ENCODE results near the gene FANCC.

Gene FANCC

GRCh38 chr9:95096381-95096780, 221.1 kb downstream of the FANCC start:
- ChIA-PET POLR2A (no interaction called here), CTCF (no interaction called here)
- no peak for TF ChIP-seq TARDBP (IDR thresholded peaks at IDR 0.05)
- TF ChIP-seq, protein P1, sequence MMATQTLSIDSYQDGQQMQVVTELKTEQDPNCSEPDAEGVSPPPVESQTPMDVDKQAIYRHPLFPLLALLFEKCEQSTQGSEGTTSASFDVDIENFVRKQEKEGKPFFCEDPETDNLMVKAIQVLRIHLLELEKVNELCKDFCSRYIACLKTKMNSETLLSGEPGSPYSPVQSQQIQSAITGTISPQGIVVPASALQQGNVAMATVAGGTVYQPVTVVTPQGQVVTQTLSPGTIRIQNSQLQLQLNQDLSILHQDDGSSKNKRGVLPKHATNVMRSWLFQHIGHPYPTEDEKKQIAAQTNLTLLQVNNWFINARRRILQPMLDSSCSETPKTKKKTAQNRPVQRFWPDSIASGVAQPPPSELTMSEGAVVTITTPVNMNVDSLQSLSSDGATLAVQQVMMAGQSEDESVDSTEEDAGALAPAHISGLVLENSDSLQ (IDR thresholded peaks at IDR 0.05), result no peak
- no peak for TF ChIP-seq NFRKB (IDR thresholded peaks at IDR 0.05)
- TF ChIP-seq BHLHE40 (IDR thresholded peaks at IDR 0.05; ENCODE audit: borderline replicate concordance), result no peak
- TF ChIP-seq HDGF (IDR thresholded peaks at IDR 0.05; ENCODE audit: borderline replicate concordance), result no peak
- no peak for TF ChIP-seq SUZ12 (IDR thresholded peaks at IDR 0.05)
- no peak for TF ChIP-seq ARNT (IDR thresholded peaks at IDR 0.05)
- DNase-seq (ENCODE audit: extremely low spot score), result no peak

GRCh38 chr9:95095641-95096355, 221.7 kb downstream of the FANCC start:
- TF ChIP-seq ZNF384 (IDR thresholded peaks at IDR 0.05), result no peak
- no peak for TF ChIP-seq BHLHE40 (IDR thresholded peaks at IDR 0.05; ENCODE audit: borderline replicate concordance)
- TF ChIP-seq ELF4 (IDR thresholded peaks at IDR 0.05), result no peak
- TF ChIP-seq FOXA1 (IDR thresholded peaks at IDR 0.05), result no peak
- TF ChIP-seq LEF1 (IDR thresholded peaks at IDR 0.05; ENCODE audit: borderline replicate concordance), result no peak
- no peak for TF ChIP-seq CTBP1 (IDR thresholded peaks at IDR 0.05; ENCODE audit: borderline replicate concordance)
- TF ChIP-seq, protein P1 (IDR thresholded peaks at IDR 0.05), result no peak
- TF ChIP-seq FOXK2 (IDR thresholded peaks at IDR 0.05), result no peak
- no peak for TF ChIP-seq SP1 (IDR thresholded peaks at IDR 0.05)
- no peak for TF ChIP-seq L3MBTL2 (conservative IDR thresholded peaks at IDR 0.05)
- TF ChIP-seq FOXM1 (IDR thresholded peaks at IDR 0.05; ENCODE audit: borderline replicate concordance), result no peak
- no peak for TF ChIP-seq TARDBP (IDR thresholded peaks at IDR 0.05)
- TF ChIP-seq SUZ12 (IDR thresholded peaks at IDR 0.05), result no peak
- TF ChIP-seq ARNT (IDR thresholded peaks at IDR 0.05), result no peak
- TF ChIP-seq HDGF (IDR thresholded peaks at IDR 0.05; ENCODE audit: borderline replicate concordance), result no peak
- TF ChIP-seq NFRKB (IDR thresholded peaks at IDR 0.05), result no peak
- POLR2A ChIA-PET, result no interaction called here
- CTCF ChIA-PET, result no interaction called here

GRCh38 chr9:95094002-95094401, 223.5 kb downstream of the FANCC start:
- DNase-seq (ENCODE audit: extremely low spot score), result no peak
- CTCF ChIA-PET, result no interaction called here
- TF ChIP-seq ARNT (IDR thresholded peaks at IDR 0.05) (no peak), FOXA1 (IDR thresholded peaks at IDR 0.05) (no peak), CTBP1 (IDR thresholded peaks at IDR 0.05; ENCODE audit: borderline replicate concordance) (no peak), FOXM1 (IDR thresholded peaks at IDR 0.05; ENCODE audit: borderline replicate concordance) (no peak), NFRKB (IDR thresholded peaks at IDR 0.05) (no peak), SUZ12 (IDR thresholded peaks at IDR 0.05) (no peak), TARDBP (IDR thresholded peaks at IDR 0.05) (no peak), FOXK2 (IDR thresholded peaks at IDR 0.05) (no peak), ELF4 (IDR thresholded peaks at IDR 0.05) (no peak), BHLHE40 (IDR thresholded peaks at IDR 0.05; ENCODE audit: borderline replicate concordance) (no peak), SP1 (IDR thresholded peaks at IDR 0.05) (no peak), HDGF (IDR thresholded peaks at IDR 0.05; ENCODE audit: borderline replicate concordance) (no peak)
- TF ChIP-seq, protein P1 (IDR thresholded peaks at IDR 0.05), result no peak
- POLR2A ChIA-PET, result no interaction called here

More at GRCh38 chr9:95095641-95096355, 221.7 kb downstream of the FANCC start:
- DNase-seq (ENCODE audit: extremely low spot score), result no peak

GRCh38 chr9:95093586-95093985, 223.9 kb downstream of the FANCC start:
- POLR2A ChIA-PET, result no interaction called here
- CTCF ChIA-PET, result no interaction called here
- TF ChIP-seq SP1 (IDR thresholded peaks at IDR 0.05) (no peak), LEF1 (IDR thresholded peaks at IDR 0.05; ENCODE audit: borderline replicate concordance) (no peak), SUZ12 (IDR thresholded peaks at IDR 0.05) (no peak), FOXA1 (IDR thresholded peaks at IDR 0.05) (no peak)
- DNase-seq (ENCODE audit: extremely low spot score), result no peak

DNA sequence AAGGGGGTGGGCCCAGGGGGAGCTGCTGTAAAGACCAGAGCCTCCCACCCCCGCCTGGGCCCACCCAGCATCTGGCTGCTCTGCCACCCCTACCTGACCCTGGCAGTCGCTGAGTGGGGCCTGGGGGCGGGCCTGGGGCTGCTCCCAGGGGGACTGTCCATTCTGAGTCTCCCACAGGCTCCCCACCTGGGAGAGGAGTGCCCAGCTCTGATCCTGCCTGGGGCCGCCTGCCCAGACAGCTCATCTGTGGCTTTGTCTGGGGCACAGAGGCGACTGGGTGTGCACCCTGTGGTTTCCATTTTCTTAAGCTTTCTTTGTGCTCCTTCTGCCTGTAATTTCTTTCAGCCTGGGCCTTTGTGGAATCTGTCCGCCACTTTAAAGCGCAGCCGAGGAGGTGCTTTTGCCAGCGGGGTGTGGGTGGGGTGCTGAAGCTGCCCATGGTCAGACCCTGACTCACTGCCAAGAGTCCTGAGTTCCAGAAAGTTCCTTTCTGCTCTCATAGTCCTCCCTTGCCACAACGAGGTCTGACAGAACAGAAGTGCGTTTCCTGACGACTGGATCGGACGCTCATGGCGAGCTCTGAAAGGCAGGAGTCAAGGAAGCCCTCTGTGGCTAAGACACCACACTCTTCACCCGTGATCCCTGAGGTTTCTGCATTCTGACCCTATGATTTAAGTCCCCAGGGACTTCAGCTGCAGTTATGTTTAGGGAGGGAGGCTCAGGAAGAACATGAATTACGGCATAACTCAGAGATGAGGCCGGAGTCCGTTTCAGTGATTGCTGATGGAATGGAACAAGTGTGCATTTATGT, 225.0 kb downstream of the FANCC start:
- POLR2A ChIA-PET, result interaction anchor here (0.6 kb wide), 1 partner anchor 23 kb away, joined by 3 read pairs; no protein-coding TSS in a partner anchor
- DNase-seq (ENCODE audit: extremely low spot score), result no peak
- CTCF ChIA-PET, result no interaction called here
- TF ChIP-seq LEF1 (IDR thresholded peaks at IDR 0.05; ENCODE audit: borderline replicate concordance) (no peak), CTBP1 (IDR thresholded peaks at IDR 0.05; ENCODE audit: borderline replicate concordance) (no peak), FOXK2 (IDR thresholded peaks at IDR 0.05) (no peak), FOXA1 (IDR thresholded peaks at IDR 0.05) (no peak), NFRKB (IDR thresholded peaks at IDR 0.05) (no peak), ELF4 (IDR thresholded peaks at IDR 0.05) (no peak), ARNT (IDR thresholded peaks at IDR 0.05) (no peak), SP1 (IDR thresholded peaks at IDR 0.05) (no peak), BHLHE40 (IDR thresholded peaks at IDR 0.05; ENCODE audit: borderline replicate concordance) (no peak), L3MBTL2 (conservative IDR thresholded peaks at IDR 0.05) (no peak), FOXM1 (IDR thresholded peaks at IDR 0.05; ENCODE audit: borderline replicate concordance) (no peak), TARDBP (IDR thresholded peaks at IDR 0.05) (no peak), ZNF384 (IDR thresholded peaks at IDR 0.05) (no peak), HDGF (IDR thresholded peaks at IDR 0.05; ENCODE audit: borderline replicate concordance) (no peak), SUZ12 (IDR thresholded peaks at IDR 0.05) (no peak)
- TF ChIP-seq, protein P1 (IDR thresholded peaks at IDR 0.05), result no peak

All from HEK293T (cell line).